GM12864 (cell line): ENCODE measurements around the gene RPL13A.

Source experiments
- DNase-seq: peaks from one replicate; pipeline ENCODE4 v3.0.0-alpha.2; 2011; ENCODE audit warnings: low read depth
- H3K4me3 ChIP-seq: 2 replicates; pipeline ENCODE4 v1.5.1; 2011; ENCODE audit warnings: mild to moderate bottlenecking, low read depth, low read length, control low read depth
- CTCF ChIP-seq: IDR thresholded peaks from 2 replicates; pipeline ENCODE4 v1.5.1; 2011; ENCODE audit warnings: low read depth, mild to moderate bottlenecking, moderate library complexity, low read length, control low read depth, inconsistent platforms; ENCODE audit errors: missing control alignments

Gene RPL13A

DNA sequence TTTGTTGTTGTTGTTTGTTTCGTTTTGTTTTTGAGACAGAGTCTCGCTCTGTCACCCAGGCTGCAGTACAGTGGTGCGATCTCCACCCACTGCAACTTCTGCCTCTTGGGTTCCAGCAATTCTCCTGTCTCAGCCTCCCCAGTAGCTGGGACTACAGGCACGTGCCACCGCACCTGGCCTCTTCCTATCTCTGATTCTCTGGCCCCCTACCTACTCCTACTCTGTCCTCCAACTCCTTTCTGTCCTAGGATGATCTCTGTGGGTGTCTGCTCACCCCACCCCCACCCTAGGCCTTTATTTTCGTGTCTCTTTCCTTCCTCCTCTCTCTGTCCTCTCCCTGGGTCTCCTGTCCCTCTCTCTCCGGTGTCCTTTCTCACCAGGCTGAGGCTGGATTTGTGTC is 37.0 kb upstream of the RPL13A start:
- H3K4me3 ChIP-seq, result peak overlapping the region; percentile 98
- no peak for TF ChIP-seq CTCF

GRCh38 chr19:49451430-49452181 is 35.8 kb upstream of the RPL13A start, which contains the start of gene PIH1D1:
PIH1D1 (minus strand) TSS chr19:49451814; CDS start chr19:49451574, 240 bp downstream.
- DNase-seq, result peak; percentile 99
- TF ChIP-seq CTCF, result no peak
- peak within 1 kb of the TSS; percentile 98 for H3K4me3 ChIP-seq

More for the DNA sequence above, 37.0 kb upstream of the RPL13A start:
- no peak for DNase-seq

DNA sequence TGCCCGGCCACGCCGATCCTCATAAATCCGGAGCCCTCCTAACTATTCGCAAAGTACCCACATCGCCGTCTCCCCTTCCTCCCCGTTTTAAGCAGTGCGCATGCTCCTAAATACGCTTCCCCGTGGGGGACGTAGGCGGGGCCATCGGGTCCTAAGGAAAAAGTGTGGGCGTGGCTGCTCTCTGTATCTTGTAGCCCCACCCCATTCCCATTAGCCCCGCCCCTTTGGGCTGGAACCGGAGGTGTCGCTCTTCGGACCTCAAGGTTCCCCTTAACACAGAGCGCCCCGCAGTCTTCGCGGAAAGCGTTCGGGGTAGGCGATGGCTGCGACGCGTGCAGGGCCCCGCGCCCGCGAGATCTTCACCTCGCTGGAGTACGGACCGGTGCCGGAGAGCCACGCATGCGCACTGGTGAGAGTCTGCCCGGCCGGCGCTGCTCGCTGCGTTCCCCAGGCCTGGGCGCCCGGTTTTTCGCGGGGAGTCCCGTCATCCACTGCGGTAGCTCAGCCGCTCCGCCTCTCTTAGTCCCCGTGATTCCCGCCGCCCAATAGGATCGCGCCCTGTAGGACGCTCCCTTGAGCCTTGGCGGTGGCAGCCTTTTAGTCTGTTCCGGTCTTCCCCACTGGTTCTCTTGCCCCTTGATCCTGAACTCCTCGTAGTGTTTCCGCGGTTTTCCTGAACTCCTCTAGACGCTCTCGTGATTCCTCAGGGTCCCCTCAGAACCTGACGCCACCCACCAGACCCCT is 34.2 kb upstream of the RPL13A start, which contains the start of gene ALDH16A1:
TSS of gene ALDH16A1 (plus strand) at position 213 of the 744 bp plus-strand sequence. CDS start at position 320, 107 bp downstream.
- no peak for TF ChIP-seq CTCF
- peak; percentile 93 for DNase-seq
- H3K4me3 ChIP-seq, result peak within 1 kb of the TSS; percentile 83

GRCh38 chr19:49453757-49454240 is 33.6 kb upstream of the RPL13A start:
- no peak for TF ChIP-seq CTCF
- peak overlapping the region; percentile 83 for H3K4me3 ChIP-seq
- no peak for DNase-seq

GRCh38 chr19:49455773-49456172 is 31.6 kb upstream of the RPL13A start:
- TF ChIP-seq CTCF, result no peak

GRCh38 chr19:49456326-49456725 is 31.1 kb upstream of the RPL13A start:
- H3K4me3 ChIP-seq, result no peak overlapping the region
- DNase-seq, result no peak
- no peak for TF ChIP-seq CTCF

More at GRCh38 chr19:49455773-49456172, 31.6 kb upstream of the RPL13A start:
- DNase-seq, result no peak
- no peak overlapping the region for H3K4me3 ChIP-seq
